ENCODE measurements around the gene MET.

DNA sequence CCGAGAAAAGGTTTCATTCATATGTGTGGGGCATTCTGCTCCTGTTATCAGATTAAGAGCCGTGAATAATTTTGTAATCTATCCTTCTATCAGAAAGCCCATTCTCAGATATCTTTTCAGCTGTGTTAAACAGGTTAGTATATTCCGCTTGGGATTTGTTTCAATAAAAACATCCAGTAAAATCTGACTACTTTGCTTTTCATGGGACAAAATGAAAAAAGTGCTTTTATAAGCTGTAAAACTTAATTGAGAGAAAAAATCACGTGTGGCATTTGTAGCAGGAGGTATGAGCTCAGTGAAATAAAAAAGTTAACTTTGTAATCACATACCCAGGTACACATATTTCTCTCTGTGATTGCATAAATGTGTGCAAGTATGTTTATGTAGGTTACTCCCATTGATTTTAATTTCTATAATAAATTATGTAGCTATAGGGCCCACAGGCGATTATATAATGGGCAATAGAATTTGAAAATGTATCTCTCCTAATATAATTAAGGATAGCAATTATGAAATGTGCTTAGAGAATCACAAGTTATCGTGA lies 3.9 kb downstream of the MET start:
- TF ChIP-seq, protein P1, sequence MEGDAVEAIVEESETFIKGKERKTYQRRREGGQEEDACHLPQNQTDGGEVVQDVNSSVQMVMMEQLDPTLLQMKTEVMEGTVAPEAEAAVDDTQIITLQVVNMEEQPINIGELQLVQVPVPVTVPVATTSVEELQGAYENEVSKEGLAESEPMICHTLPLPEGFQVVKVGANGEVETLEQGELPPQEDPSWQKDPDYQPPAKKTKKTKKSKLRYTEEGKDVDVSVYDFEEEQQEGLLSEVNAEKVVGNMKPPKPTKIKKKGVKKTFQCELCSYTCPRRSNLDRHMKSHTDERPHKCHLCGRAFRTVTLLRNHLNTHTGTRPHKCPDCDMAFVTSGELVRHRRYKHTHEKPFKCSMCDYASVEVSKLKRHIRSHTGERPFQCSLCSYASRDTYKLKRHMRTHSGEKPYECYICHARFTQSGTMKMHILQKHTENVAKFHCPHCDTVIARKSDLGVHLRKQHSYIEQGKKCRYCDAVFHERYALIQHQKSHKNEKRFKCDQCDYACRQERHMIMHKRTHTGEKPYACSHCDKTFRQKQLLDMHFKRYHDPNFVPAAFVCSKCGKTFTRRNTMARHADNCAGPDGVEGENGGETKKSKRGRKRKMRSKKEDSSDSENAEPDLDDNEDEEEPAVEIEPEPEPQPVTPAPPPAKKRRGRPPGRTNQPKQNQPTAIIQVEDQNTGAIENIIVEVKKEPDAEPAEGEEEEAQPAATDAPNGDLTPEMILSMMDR (IDR thresholded peaks at IDR 0.05 in 2 of 3, conservative IDR thresholded peaks at IDR 0.05 in 1 of 3; ENCODE audit: borderline replicate concordance in 1 of 3, insufficient read depth in 1 of 3, low read depth in 2 of 3, low read length in 2 of 3): no peak
- TF ChIP-seq YY1 (IDR thresholded peaks at IDR 0.05; ENCODE audit: extremely low read depth, insufficient replicate concordance, low read depth, low read length): no peak
- no peak for TF ChIP-seq POLR2A (IDR thresholded peaks at IDR 0.05; ENCODE audit: borderline replicate concordance, extremely low read depth, insufficient read depth, insufficient read length)
- no peak for TF ChIP-seq SP1 (IDR thresholded peaks at IDR 0.05; ENCODE audit: low read depth)
- no peak for TF ChIP-seq ELF1 (IDR thresholded peaks at IDR 0.05; ENCODE audit: borderline replicate concordance, low read depth)
- no peak for TF ChIP-seq POLR2AphosphoS5 (IDR thresholded peaks at IDR 0.05; ENCODE audit: low read depth, low read length)
- TF ChIP-seq, protein P2, sequence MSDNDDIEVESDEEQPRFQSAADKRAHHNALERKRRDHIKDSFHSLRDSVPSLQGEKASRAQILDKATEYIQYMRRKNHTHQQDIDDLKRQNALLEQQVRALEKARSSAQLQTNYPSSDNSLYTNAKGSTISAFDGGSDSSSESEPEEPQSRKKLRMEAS (IDR thresholded peaks at IDR 0.05): no peak
- no peak for TF ChIP-seq CEBPB (IDR thresholded peaks at IDR 0.05; ENCODE audit: low read depth)
- no peak for TF ChIP-seq EZH2 (IDR thresholded peaks at IDR 0.05)

Data from HCT116 (cell line).